Osteocyte (in vitro differentiated cells): ENCODE results near the gene IVNS1ABP. TPM values are rescaled to one million over a fixed set of nuclear protein-coding genes. Genes with fewer than 3 reads are reported as not detected.
A peak's percentile ranks its signal among the peaks of the same experiment; 100 is the strongest.

Experiments
- DNase-seq: peaks from one replicate; pipeline ENCODE4 v3.0.0; 2021; ENCODE audit warnings: mixed read lengths; ENCODE audit not compliant: unreplicated experiment; ENCODE audit errors: extremely low spot score
- H3K27ac Mint-ChIP-seq: one replicate; pipeline ENCODE4 v1.8.0; 2021; ENCODE audit warnings: mild to moderate bottlenecking, mixed read lengths; ENCODE audit not compliant: unreplicated experiment
- H3K27me3 Mint-ChIP-seq: one replicate; pipeline ENCODE4 v1.8.0; 2021; ENCODE audit warnings: mixed read lengths; ENCODE audit not compliant: unreplicated experiment
- H3K36me3 Mint-ChIP-seq: one replicate; pipeline ENCODE4 v1.8.0; 2021; ENCODE audit warnings: mixed read lengths; ENCODE audit not compliant: unreplicated experiment
- H3K4me1 Mint-ChIP-seq: one replicate; pipeline ENCODE4 v1.8.0; 2021; ENCODE audit warnings: mixed read lengths; ENCODE audit not compliant: unreplicated experiment
- H3K4me3 Mint-ChIP-seq: one replicate; pipeline ENCODE4 v1.8.0; 2021; ENCODE audit warnings: mild to moderate bottlenecking, moderate library complexity, mixed read lengths; ENCODE audit not compliant: unreplicated experiment
- H3K9me3 Mint-ChIP-seq: one replicate; pipeline ENCODE4 v1.8.0; 2021; ENCODE audit warnings: mixed read lengths; ENCODE audit not compliant: unreplicated experiment
- total RNA-seq: library from RNA; stranded (reverse); gene quantifications from 2 replicates; pipeline ENCODE4 v1.2.1, GENCODE V29; 2021
- TF ChIP-seq, protein P1 (sequence below): fragments of 200-600 bp; sonication (generic); IDR thresholded peaks from 2 replicates; pipeline ENCODE4 v1.5.0; 2021; ENCODE audit warnings: antibody characterized with exemption, mild to moderate bottlenecking, moderate library complexity

The IVNS1ABP gene
- total RNA-seq, 1 donor from 2014 or later, result 130 TPM

DNA sequence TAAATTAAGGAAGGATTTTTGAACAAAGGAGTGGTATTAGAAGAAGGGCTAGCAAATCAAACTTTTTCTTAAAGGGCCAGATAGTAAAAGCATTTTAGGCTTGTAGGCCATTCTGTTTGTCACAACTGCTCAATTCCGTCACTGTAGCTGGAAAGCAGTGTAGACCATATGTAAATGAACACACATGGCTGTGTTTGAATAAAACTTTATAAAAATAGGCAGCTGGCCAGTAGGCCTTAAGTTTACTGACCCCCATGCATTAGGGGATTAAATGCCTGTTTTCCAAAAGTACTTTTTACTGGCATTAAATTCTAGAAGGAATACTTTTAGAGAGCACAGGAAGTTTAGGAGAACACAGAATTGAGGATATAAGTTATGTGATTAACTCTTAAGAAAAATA lies 8.9 kb downstream of the IVNS1ABP start:
- H3K9me3 Mint-ChIP-seq, result no peaks in the 10 kb centered on the region
- no peak overlapping the region for H3K27ac Mint-ChIP-seq
- DNase-seq, result no peak
- H3K27me3 Mint-ChIP-seq, result no peaks in the 10 kb centered on the region
- H3K4me1 Mint-ChIP-seq, result peaks cover 34% of the 10 kb centered on the region
- TF ChIP-seq, protein P1, sequence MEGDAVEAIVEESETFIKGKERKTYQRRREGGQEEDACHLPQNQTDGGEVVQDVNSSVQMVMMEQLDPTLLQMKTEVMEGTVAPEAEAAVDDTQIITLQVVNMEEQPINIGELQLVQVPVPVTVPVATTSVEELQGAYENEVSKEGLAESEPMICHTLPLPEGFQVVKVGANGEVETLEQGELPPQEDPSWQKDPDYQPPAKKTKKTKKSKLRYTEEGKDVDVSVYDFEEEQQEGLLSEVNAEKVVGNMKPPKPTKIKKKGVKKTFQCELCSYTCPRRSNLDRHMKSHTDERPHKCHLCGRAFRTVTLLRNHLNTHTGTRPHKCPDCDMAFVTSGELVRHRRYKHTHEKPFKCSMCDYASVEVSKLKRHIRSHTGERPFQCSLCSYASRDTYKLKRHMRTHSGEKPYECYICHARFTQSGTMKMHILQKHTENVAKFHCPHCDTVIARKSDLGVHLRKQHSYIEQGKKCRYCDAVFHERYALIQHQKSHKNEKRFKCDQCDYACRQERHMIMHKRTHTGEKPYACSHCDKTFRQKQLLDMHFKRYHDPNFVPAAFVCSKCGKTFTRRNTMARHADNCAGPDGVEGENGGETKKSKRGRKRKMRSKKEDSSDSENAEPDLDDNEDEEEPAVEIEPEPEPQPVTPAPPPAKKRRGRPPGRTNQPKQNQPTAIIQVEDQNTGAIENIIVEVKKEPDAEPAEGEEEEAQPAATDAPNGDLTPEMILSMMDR, result no peak
- no peak overlapping the region for H3K4me3 Mint-ChIP-seq
- H3K36me3 Mint-ChIP-seq, result peaks cover 55% of the 10 kb centered on the region

DNA sequence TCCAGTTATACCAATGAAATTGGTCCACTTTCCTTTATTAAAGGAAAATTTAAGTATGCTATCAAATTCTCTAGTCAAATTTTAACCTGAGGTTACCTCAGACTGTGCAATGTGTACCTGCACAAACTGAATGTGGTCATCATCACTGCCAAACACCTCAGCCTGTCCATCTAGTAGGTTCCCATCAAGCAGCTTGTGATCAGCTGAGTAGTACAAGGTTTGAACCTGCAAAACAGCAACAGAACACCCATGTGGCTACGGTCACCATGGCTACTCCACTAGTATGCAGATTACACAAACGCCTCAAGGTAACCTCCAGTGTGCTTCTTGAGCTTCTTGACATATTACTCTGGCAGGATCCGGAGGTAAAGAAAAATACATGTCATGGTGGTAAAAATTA lies 11.6 kb downstream of the IVNS1ABP start:
- Mint-ChIP-seq H3K27ac (peak overlapping the region; percentile 46), H3K9me3 (no peaks in the 10 kb centered on the region), H3K4me3 (no peak overlapping the region), H3K27me3 (no peaks in the 10 kb centered on the region), H3K36me3 (peaks cover 69% of the 10 kb centered on the region), H3K4me1 (peaks cover 14% of the 10 kb centered on the region)
- no peak for DNase-seq
- TF ChIP-seq, protein P1, result no peak

DNA sequence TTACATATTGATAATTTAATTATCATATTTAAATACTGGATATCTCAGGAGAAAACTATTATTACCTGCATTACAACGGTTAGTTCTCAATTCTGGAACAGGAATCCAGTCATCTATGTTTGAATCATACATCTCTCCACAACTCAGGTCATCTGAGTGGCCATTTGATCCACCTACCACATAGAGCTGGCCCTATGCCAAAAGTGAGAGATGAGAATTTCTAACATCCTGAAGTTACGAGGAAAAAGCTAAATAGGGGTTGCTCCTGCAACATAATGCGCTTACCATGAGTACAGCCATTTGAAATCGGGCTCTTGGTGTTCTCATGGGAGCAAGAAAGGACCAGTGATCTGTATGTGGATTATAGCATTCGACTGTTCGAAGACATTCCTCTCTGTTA lies 16.9 kb downstream of the IVNS1ABP start:
- no peak for DNase-seq
- Mint-ChIP-seq H3K9me3 (no peaks in the 10 kb centered on the region), H3K36me3 (peaks cover 75% of the 10 kb centered on the region)

GRCh38 chr1:185297982-185298381 lies 19.1 kb downstream of the IVNS1ABP start:
- H3K4me3 Mint-ChIP-seq, result no peak overlapping the region
- H3K9me3 Mint-ChIP-seq, result no peaks in the 10 kb centered on the region
- no peak for DNase-seq
- peaks cover 71% of the 10 kb centered on the region for H3K36me3 Mint-ChIP-seq
- H3K27me3 Mint-ChIP-seq, result no peaks in the 10 kb centered on the region
- no peak overlapping the region for H3K27ac Mint-ChIP-seq
- TF ChIP-seq, protein P1, result no peak
- H3K4me1 Mint-ChIP-seq, result peaks cover 3% of the 10 kb centered on the region

More for the DNA sequence above, 16.9 kb downstream of the IVNS1ABP start:
- Mint-ChIP-seq H3K4me3 (no peak overlapping the region), H3K4me1 (peaks cover 4% of the 10 kb centered on the region), H3K27me3 (no peaks in the 10 kb centered on the region), H3K27ac (no peak overlapping the region)
- TF ChIP-seq, protein P1, result no peak

DNA sequence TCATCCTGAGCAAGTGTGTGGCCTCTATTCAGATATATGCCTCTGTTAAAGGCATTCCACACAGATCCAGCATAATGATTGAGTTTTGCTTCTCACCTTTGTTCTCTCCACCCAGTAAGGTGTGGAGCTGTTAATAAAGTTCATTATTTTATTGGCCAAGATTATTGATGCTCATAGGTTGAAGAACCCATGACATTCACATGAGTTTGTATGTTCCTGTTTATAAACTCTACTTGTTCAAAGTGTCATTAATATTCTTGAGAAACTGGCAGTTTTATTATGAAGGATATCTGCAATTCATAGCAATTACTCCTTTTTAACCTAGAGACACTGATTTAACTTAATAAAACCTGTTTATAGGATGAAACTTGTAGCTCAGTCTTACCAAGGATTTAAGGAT lies 22.0 kb downstream of the IVNS1ABP start:
- TF ChIP-seq, protein P1, result no peak
- Mint-ChIP-seq H3K4me3 (no peak overlapping the region), H3K4me1 (peaks cover 5% of the 10 kb centered on the region), H3K36me3 (peaks cover 62% of the 10 kb centered on the region), H3K9me3 (no peaks in the 10 kb centered on the region), H3K27me3 (no peaks in the 10 kb centered on the region), H3K27ac (no peak overlapping the region)
- no peak for DNase-seq
